Spleen (tissue), 7 donors: ENCODE measurements around the gene ZNF782.

Experiments
- CTCF ChIP-seq, 11 experiments: fragments of 200-600 bp in 7 of 11; fragments of 450-650 bp in 4 of 11; sonication (generic) in 4 of 11; IDR thresholded peaks in 8 of 11; conservative IDR thresholded peaks in 3 of 11; 1 replicate in 7 of 11; 2 replicates in 4 of 11; pipeline versions ENCODE4 v1.4.0 to v1.8.0; 2016 to 2021; ENCODE audit warnings: antibody characterized with exemption in 11 of 11, inconsistent platforms in 4 of 11, mild to moderate bottlenecking in 1 of 11
- POLR2A ChIP-seq, 3 donors: fragments of 450-650 bp; IDR thresholded peaks; one replicate each; pipeline ENCODE4 v1.5.1; 2017; ENCODE audit warnings: antibody characterized with exemption in 3 of 3, mild to moderate bottlenecking in 1 of 3
- POLR2AphosphoS5 ChIP-seq, 3 donors: sonication (generic); formaldehyde crosslinking; IDR thresholded peaks; one replicate each; pipeline ENCODE4 v1.5.1; 2017; ENCODE audit warnings: antibody characterized with exemption in 3 of 3
- donor health status: DM: no; HTN: no; CAD: no; lungs with moderate emphysema.
- donor health status: DM: no; HTN: no; CAD: no.
- donor health status: DM: no; HTN: no; CAD: no.

- TF ChIP-seq CTCF (IDR thresholded peaks at IDR 0.05 in 8 of 11, conservative IDR thresholded peaks at IDR 0.05 in 3 of 11) = no peak
- no peak for TF ChIP-seq POLR2A (IDR thresholded peaks at IDR 0.05)
- TF ChIP-seq POLR2AphosphoS5 (IDR thresholded peaks at IDR 0.05) = no peak
Observed at GRCh38 chr9:96784021-96784420, 70.3 kb downstream of the ZNF782 start.
